Activated naive CD4-positive, alpha-beta T cell (primary cell): ENCODE results near the gene RBM19.
"Not testable (repeated sequence)": the region's sequence is repeated elsewhere in the genome, so short reads cannot be mapped to it uniquely, and the experiment has no call there.

Experiments
- DNase-seq, 4 experiments: peaks; one replicate each; lab custom pipeline; 2025; lab: John Stamatoyannopoulos, UW

RBM19 gene

GRCh38 chr12:113905829-113906228, 60.3 kb downstream of the RBM19 start:
- no peak for DNase-seq

DNA sequence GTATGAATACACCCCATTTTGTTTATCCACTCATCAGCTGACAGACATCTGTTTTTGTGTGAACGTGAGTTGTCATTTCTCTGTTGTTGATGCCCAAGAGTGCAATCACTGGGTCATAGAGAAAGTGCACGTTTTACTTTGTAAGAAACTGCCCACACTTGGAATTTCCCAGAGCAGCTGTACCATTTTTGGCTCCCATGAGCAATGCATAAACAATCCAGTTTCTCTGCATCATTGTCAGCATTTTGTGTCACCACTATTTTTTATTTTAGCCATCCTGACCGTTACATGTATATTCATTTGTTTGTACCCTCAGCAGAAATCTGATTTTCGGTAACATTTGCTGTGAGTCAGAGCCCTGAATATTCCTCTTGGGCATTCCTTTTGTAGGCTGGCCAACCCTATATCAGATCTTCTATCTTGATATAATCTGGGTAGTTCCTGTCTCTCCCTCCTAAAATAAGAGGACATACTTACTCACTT, 62.7 kb downstream of the RBM19 start:
- DNase-seq: no peak

DNA sequence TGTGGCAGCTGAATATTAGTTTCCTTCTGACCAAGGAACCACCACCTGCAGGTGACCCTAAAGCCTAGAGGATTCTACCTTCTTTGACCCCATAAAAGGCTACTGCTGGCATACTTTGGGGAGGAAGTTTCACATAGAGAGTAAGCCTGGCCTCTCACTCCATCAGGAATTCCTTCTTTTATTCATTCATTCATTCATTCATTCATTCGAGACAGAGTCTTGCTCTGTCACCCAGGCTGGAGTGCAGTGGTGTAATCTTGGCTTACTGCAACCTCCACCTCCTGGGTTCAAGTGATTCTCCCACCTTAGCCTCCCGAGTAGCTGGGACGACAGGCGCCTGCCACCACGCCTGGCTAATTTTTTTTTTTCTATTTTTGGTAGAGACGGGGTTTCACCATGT, 64.8 kb downstream of the RBM19 start:
- DNase-seq: not testable (repeated sequence)

DNA sequence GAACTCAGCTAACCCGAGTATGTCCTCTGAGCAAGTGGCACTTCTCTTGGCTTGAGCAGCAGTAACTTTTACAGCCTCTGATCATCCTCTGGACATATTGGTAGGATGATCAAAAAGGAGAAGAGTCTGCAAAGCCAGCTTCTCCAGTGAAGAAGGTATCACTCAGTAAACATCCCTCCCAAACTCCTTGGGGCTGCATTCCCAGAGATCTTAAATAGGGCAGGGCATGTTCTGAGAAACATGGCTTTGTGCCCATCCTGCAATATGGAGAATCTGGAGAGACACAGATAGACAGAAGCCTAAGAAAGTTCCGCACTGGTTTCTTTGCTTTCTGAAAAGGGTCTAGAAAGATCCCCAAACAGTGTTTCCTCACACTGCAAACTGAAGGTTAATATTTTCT, 65.4 kb downstream of the RBM19 start:
- DNase-seq: no peak

- no peak for DNase-seq
Measured at GRCh38 chr12:113899561-113900471, 66.3 kb downstream of the RBM19 start.

- no peak for DNase-seq
Measured at GRCh38 chr12:113899042-113899560, 67.0 kb downstream of the RBM19 start.

GRCh38 chr12:113898466-113898865, 67.7 kb downstream of the RBM19 start:
- DNase-seq: no peak

DNA sequence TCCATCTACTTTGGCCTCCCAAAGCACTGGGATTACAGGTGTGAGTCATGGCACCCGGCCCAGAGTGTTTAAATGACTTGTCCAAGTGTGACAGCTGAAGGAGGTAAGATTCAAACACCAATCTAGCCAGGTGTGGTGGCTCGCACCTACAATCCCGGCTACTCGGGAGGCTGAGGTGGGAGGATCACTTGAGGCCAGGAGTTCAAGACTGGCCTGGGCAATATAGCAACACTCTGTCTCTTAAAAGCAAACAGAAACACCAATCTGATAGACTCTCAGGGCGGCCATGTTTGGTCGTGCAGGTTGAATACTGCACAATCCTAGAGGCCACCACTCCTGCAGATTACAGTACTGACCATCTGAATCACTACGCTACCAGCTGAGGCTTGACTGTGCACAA, 68.7 kb downstream of the RBM19 start:
- DNase-seq: no peak

DNA sequence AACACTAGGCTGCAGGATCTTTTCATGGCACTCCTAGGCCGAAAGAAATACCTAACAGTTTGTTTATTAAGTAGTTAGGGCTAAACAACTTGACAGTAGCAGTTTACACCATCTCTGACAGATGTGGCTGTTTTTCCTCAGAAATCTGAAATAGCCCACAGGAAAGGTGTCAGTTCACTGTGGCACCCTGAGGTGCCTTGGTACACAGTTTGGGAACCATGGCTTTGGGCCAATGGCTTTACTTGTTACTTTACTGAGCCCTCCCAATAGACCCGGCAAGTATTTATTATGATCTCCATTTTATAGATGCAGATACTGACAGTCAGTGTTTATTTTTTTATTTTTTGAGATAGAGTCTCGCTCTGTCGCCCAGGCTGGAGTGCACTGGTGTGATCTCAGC, 69.3 kb downstream of the RBM19 start:
- no peak for DNase-seq

DNA sequence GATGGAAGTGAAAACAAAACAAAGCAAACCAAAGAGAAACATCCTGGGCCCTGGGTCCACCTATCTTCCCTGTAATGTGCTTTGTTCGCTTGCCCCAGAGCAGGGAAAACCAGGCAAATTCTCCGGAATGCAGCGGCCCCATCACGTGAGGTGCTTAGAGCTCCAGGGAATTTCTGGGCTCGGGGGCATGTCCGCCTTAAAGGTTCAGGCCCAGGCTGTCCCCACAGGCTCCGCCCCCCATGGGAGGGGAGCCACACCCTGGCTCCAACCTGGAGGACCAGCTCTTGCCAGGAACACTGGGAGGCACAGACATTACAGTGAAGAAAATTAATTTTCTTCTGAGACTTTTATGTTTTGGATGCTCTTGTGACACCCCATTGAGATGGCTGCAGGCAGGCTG, 69.9 kb downstream of the RBM19 start:
- no peak for DNase-seq

- no peak for DNase-seq
Measured at GRCh38 chr12:113895176-113895575, 70.9 kb downstream of the RBM19 start.

- DNase-seq: no peak
Measured at GRCh38 chr12:113894697-113895096, 71.4 kb downstream of the RBM19 start.

DNA sequence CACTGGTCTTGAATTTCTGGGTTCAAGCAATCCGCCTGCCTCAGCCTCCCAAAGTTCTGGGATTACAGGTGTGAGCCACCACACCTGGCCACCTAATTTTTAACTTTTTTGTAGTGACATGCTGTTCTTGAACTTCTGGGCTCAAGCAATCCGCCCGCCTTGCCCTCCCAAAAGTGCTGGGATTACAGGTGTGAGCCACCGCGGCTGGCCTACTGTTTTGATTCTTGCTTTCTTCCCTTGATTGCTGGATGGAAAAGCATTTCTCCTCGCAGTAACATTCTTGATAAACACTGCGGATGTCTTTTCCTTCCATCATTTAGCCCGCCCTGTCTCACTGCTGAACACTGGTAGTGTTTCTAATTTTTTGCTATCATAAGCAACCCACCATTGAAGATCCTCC, 72.9 kb downstream of the RBM19 start:
- DNase-seq: no peak

DNA sequence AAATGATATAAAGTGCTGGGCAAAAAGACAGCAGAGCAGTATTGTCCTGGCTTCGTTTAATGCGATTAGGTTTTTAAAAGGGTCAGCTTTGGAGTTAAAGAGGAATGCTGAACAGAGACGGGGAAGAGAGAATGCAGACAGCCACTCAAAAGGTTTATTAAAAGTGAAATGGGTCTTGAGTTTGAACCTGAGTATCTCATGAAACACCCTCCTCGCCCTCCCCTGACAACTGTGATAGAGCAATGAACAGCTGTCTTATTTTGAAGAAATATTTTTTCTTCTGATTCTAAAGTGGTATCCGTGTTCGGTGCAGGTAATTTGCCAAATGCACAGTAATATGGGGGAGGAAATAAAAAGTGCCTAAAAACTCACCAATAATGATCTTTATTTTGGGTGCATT, 73.6 kb downstream of the RBM19 start:
- DNase-seq: no peak

- no peak for DNase-seq
Measured at GRCh38 chr12:113891739-113892520, 74.2 kb downstream of the RBM19 start.

- no peak for DNase-seq
Measured at GRCh38 chr12:113891167-113891692, 74.9 kb downstream of the RBM19 start.

- DNase-seq: no peak
Measured at GRCh38 chr12:113889891-113890581, 76.1 kb downstream of the RBM19 start.

DNA sequence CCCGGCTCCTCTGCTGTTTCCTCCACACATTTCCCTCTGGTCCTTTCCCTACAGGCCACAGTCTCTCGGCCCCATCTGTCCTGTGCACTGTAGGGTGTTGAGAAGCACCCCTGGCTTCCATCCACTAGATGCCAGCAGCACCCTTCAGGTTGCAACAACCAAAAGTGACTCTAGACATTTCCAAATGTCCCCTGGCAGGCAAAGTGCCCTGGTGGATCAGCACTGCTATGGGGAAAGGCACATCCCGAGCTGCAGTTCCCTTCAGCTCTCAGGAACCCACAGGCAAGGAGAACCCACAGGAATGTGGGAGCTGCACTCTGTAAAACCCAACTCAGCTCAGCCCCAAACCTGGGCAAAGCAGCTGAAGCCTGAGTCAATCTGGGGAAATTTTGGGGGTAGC, 77.0 kb downstream of the RBM19 start:
- DNase-seq: no peak

- DNase-seq: no peak
Measured at GRCh38 chr12:113888435-113888834, 77.7 kb downstream of the RBM19 start.

- DNase-seq: no peak
Measured at GRCh38 chr12:113887906-113888305, 78.2 kb downstream of the RBM19 start.

- DNase-seq: no peak
Measured at GRCh38 chr12:113886721-113887120, 79.4 kb downstream of the RBM19 start.

- DNase-seq: no peak
Measured at GRCh38 chr12:113884392-113884791, 81.7 kb downstream of the RBM19 start.
